GM18498 (cell line): Measurements from ENCODE around the gene DCLK1.
"Not testable (repeated sequence)": the region's sequence is repeated elsewhere in the genome, so short reads cannot be mapped to it uniquely, and the experiment has no call there.

Source experiments
- ATAC-seq: cut with Tn5 transposase; IDR thresholded peaks from one replicate; pipeline ENCODE4 v1.9.1; 2021; ENCODE audit warnings: mild to moderate bottlenecking, moderate library complexity; ENCODE audit not compliant: unreplicated experiment

The DCLK1 gene

DNA sequence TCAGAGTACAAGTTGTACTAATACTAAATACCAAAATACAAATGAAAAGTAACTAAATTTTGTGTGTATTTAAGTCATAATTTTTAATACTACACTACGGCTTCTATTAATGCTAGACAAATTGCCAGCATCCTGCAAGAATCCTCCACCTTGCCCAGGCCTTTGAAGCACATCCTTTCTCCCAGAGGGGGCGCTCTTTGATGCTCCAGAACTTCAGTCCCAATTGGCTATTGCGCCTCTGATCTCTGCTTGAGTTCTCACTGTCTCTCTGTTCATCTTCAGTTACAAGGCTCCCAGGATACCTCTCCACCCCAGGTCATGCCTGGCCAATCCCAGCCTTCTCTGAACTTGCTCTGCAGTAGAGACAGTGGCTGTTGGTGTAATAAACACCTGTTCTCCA is 141.0 kb downstream of the DCLK1 start:
- no peak for ATAC-seq

DNA sequence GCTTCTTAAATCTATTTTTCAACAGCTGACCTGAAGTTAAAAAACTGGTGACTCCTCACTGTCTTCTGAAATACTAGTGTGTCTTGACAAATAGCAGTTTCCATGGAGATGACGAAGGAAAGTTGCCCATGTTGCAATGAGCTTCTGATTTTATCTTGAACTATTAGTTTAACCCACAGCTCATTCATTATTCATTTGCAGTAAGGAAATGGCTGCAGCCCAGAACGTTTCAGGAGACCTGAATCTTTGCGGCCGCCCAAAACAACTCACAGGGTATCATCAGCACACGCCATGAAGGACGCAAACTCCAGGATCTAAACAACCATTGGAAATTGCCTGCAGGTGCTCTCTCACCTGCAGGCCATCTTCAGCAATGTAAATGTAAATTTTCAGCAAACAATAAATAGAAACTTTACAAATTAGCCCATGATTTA is 142.5 kb downstream of the DCLK1 start:
- no peak for ATAC-seq

DNA sequence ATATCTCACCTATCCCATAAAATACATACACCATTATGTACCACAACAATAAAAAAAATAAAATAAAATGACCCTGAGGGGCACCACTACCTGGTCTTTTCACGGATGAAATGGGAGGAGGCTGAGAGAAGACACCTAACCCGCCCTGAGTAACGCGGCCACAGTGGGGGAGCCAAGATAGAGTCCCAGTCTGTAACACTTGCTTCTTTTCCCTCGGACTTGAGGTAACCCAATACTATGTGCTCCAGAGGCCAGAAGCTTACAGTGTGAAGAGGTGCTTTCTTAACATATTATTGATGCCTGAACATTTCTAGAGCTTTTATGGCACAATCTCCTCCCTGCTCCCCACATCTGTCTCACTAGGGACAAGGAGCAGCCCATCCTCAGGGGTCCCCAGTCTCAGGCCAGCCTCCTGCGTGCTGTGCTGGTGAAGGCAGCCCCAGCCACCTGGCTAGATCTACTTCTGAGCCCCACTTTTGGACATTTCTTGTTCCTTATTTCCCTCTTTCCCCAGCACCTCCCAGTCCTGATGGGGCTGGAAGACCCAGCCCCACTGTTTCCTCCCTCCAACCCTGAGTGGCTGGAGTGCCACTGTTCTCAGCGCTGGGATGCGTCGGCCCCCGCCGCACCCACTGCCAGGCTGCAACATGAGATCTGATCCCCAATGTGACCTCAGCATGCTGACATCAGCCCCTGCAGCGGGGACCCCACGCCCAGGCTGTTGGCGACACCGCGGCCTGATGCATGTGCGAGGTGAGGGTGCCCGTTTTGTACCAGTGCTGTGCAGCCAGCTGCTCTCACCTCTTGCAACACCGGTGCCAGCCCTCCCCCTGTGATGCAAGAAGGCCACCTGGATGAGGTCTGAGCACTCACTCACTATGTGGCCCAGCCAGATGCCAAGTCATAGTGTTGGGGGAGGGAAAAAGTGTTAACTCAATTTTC is 143.3 kb downstream of the DCLK1 start:
- no peak for ATAC-seq

DNA sequence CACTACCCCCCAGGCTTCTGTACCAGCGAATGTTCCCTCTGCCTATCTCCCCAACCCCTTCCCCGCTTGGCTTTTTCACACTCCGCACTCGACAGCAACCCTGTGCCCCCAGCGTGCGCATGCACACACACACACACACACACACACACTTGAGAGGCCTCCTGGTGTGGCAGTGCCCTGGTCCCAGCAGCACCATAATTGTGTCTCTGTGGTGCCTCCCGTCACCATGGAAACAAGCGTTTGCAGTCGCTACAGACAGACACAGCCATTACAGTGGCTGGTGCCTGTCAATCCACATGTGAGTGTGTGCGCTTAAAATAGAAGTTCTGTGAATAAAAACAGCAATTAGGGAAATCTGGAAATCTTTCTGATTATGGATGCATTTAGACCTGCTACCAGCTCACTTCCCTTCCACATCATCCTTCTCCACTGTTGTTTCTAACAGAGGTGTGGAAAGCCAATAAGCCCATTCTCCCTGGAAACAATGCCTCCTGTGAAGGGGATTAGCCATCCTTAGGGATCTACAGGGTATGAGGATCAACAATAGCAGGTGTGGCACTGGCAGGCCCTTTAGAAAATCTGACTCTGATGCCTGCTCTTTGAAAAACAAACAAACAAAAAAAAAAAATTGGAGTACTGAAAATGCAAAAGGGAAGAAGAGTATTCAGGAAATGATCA is 146.3 kb downstream of the DCLK1 start:
- no peak for ATAC-seq

DNA sequence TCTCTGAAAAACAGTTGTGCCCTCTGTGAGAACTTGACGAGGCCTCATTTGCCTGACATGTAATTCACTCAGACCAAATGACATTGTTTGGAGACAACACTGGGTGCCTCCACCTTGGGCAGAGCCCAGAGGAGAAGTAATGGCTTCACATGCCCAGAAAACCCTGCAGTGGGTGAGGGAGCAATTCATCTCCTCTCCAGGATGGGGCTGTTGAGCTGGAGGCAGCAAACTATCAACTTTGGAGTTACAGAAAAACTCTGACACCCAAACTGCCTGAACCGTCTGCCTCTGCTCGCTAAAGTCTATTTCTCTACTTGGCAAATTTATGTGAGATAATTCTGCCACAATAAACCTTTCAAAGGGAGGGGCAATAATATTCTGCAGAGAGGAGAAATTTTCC is 146.9 kb downstream of the DCLK1 start:
- ATAC-seq: no peak

DNA sequence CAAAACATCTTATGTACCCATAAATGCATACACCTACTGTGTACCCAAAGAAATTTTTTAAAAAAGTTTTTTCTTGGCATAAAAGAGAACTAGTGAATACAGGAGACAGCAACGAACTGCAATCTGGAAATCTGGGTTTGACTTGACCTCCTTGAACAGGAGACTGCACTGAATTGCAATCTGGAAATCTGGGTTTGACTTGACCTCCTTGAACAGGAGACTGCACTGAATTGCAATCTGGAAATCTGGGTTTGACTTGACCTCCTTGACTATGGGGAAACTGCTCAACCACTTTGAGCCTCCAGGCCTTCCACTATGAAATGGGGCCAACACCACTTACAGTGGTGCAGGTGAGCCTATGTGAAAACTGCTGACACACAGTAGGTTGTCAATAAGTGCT is 147.5 kb downstream of the DCLK1 start:
- ATAC-seq: not testable (repeated sequence)

DNA sequence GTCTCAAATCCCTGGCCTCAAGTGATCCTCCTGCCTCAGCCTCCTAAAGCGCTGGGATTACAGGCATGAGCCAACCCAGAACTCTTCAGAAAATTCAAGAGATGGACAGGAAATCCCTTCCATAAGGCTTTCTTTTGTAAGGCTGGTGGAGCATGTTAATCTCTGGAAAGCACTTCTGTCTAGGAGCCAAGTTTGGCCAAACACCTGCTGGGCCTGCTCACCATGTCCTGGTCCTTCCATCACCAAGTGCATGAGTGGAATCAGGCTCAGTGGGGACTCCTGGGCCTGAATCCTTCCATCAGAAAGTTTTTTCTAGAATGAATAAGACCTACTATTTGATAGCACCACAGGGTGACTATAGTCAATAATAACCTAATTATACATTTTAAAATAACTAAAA is 148.0 kb downstream of the DCLK1 start:
- no peak for ATAC-seq

DNA sequence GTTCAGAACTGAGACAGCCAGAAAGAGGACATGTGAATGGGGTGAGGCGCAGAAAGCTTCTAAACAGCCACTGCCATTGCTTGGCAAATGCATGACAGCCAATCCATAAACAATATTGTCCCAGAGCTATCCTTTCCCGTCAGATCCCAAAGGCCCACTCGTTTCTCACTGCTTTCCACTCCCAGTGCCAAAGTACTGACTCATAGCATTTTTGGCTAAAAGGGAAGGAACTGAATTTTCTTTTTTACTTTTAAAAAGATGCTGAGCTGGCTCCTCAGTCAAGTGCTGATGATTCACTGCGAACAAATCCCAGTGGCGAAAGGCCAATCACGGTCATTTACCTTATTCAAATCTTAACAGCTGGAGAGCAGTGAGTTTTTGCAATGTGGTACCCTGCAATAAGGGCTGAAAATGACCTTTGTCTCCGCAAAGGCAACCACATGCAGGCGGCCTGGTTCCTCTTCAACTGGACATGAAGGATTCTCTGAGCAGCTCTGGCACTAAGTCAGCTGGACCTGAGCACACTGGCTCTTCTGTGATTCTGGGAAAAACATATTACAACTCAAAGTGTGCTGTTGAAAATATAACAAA is 151.7 kb downstream of the DCLK1 start:
- ATAC-seq: no peak

DNA sequence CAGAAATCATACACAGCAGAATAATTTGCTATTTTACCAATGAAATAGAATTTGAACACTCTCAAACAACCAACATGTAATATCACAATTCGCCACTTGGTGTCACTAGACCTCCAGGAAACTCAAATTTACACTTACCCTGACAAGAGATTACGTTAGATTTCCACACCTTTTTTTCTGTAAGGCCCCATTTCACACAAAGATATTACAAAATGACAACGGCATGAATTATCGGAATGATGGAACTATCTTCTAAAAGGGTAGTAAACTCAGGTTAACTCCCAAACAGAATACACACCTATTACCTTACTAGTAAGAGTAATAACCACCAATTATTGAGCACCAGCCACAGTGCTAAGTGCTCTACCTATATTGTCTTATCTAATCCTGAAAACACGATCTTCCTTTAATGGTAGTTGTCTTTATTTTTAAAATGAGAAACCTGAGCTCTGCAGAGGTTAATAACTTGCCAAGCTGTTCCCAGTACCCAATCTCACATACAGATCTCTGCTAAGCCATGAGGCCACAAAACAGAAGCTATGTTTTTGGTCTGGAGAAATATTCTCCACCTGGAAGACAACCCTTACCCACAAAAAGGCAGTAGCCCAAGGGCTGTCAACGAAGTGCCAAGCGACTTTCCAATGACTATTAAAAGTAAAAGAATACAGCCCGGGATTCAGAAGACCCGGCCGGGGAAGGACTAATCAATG is 152.4 kb downstream of the DCLK1 start:
- ATAC-seq: no peak

DNA sequence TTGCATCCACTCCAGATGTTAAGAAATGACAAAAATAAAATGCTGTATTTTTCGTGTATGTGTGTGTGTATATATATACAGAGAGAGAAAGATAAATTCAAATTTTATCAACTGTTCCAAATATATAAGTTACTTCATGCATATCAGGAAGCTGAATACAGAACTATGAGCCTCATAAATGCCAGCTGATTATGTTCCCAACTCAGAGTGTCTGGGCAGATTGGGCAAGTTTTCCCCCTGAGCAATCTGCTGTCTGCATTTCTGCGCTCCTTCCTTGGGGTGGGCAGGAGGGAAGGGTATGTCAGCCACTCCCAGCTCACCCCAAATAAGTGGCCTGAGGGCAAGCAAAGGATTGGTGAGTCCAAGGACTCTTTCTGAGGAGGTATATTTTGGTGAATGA is 154.1 kb downstream of the DCLK1 start:
- no peak for ATAC-seq

DNA sequence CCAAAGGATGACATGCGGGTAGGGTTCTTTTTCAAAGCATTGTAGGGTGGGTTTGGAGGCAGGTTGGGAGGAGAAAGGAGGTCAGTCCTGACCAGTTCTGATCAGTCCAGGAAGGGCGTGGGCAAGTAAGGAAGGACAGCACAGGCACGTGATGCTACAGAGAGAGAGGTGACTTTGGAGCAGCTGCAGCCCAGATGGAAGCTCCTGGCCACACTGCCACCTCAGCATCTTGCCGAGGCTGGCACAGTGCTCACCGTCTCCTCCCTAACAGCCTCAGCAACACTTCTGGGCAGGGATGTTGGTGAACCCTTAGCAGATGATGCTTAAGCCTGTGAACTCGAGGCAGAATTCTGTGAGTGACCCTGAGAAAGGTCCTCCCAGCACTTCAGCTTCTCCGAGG is 155.1 kb downstream of the DCLK1 start:
- no peak for ATAC-seq

DNA sequence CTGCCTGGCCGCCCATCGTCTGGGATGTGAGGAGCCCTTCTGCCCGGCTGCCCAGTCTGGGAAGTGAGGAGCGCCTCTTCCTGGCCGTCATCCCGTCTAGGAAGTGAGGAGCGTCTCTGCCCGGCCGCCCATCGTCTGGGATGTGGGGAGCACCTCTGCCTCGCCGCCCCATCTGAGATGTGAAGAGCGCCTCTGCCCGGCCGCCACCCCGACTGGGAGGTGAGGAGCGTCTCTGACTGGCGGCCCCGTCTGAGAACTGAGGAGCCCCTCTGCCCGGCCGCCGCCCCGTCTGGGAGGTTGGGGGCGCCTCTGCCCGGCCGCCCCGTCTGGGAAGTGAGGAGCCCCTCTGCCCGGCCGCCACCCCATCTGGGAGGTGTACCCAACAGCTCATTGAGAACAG is 164.2 kb downstream of the DCLK1 start:
- ATAC-seq: not testable (repeated sequence)

DNA sequence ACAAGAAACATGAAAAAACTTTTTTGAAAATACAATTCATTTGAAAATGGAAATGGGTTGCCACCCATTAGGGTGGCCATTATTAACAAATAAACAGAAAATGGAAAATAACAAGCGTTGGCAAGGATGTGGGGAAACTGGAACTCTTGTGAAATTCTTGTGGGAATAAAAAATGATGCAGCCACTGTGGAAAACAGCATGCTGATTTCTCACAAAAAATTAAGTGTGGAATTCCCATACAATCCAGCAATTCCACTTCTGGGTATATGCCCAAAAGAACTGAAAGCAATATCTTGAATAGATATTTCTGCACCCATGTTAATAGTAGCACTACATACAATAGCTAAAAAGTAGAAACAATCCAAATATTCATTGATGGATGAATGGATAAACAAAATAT is 165.2 kb downstream of the DCLK1 start:
- ATAC-seq: no peak

DNA sequence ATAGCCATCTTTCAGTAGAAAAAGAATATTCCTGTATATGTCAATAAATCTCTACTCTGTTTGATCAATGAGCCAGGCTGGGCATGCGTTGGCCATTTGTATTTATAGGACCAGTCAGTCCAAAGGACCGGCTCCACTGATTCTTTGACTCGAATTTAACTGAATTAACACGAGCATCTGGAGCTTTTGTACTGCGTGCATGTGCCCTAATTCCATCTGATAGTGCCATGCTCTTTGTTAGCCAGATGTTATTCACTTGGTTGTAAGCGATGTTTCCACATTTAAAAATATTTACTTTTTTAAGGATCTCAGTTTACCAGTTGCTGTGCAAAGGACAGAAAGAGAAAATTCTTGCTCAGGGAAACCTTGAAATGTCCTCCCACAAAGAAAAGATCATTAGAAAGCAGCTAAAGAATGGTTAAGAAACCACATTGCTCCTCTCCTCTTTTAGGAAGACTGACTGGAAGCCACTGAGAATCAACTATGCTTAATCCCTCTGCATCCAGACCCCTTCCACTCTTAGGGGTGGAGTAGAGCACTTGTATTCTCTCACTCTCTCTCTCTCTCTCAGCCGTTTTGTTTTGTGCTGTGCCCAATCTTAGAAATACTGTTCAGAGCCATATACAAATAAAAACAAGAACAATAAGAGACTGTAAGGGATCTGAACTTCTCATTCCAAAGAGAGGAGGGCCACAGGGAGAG is 165.8 kb downstream of the DCLK1 start:
- no peak for ATAC-seq

DNA sequence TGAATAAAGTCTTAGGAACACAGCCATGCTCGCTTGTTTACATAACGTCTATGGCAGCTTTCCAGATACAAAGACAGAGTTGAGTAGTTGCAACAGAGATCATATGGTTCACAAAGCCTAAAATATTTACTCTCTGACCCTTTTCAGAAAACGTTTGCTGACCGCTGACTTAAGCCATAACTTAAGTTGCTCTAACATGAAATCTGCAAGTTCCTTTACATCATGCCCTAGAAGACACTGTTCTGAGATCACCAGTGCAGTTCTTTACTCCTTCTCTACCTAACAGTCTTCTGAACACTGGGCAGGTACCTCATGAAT is 166.4 kb downstream of the DCLK1 start:
- no peak for ATAC-seq

DNA sequence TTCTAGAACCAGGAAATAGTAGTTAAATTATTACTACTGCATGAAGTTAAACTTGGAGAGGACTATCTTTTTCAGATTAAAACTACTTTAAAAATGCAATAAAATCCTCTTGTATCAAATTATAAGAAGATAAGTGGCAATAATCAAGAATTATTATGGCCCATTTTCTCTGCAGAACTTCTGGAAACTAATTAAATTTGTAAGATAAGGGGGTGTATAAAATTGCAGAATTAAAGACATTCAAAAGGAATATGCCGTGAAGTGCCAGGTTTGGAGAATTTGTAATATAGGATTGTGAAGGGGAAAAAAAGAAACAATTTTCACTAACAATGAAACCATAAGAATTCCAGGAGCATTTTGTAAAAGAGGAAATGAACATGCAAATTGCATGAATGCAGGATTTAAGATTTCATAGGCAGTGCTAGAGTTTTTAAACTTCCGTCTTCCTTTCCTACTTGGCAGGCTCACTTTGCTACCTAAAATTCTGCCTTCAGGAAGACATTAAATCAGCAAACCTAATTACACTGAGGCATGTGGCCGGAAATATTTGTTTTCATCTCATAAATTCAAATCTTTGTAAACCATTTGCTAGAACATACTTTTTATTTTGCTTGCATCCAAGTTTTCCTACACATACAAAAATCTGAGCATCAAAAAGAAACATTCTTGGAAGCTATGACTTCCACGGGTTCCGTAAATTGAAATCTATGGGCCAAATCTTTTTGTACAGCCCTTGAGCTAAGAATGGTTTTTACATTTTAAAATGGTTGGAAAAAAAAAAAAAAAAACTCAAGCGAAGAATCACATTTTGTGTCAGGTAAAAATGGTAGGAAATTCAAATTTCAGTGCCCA is 166.9 kb downstream of the DCLK1 start:
- no peak for ATAC-seq

DNA sequence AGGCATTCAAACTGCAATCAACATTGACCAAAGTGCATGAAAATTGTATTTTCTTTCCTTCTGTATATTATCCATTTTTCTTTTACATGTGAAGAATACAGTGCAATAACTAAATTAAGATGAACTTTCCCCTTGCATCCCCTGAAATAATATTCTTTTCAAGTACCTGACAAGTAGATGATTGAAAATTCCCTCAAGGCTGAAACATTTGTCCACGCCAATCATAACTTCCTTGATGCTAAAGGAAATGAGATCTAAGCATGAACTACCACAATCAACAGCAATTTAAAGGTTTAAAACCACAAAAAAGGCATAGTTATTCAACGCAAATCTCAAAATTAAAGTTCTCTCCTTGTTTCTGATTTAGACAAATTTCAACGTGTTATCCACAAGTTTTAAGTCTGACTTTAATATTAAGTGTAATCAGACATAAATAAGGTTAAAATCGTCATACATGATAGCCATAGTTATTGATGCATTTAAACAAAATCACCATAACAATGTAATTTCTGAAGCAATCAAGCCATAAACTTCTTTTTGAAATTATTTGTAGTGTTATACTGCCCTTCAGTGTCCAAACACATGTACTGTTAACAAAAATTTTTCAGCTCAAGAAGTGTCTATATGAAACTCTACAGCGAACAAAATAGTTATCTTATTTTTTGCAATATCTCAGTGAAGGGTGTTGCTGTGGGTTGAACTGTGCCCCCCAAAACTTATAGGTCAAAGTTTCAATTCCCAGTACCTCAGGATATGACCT is 169.5 kb downstream of the DCLK1 start:
- ATAC-seq: no peak

DNA sequence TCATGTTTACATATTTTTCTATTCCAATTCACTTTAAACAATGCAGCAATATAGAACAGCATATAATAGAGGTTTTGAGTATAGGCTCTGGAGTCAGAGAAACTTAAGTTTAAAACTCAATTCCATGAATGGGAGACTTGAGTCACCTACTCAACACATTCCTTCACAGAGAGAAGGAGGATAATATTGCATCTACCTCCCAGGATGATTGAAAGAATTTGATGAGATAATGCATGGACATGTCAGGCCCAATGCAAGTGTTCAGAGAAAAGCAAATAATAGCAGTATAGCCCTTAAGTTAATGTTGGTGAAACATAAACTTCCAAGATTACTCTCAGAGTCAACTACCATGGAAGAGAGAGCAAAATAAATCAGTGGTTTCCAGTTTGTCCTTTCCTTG is 170.2 kb downstream of the DCLK1 start:
- no peak for ATAC-seq

DNA sequence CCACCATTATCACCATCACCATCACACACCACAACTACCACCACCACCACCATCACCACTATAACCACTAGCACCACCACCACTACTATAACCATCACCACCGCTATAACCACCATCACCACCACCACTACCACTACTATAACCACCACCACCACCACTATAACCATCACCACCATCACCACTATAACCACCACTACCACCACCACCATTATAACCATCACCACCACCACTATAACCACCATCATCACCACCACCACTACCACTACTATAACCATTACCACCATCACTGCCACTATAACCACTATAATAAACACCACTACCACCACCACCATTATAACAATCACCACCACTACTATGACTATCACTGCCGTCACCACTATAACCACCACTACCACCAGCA is 173.2 kb downstream of the DCLK1 start:
- ATAC-seq: no peak
